Measurements from ENCODE around the gene SPHK2. TPM values are rescaled to one million over a fixed set of nuclear protein-coding genes. Genes with fewer than 3 reads are reported as not detected.
"Not testable (repeated sequence)": the region's sequence is repeated elsewhere in the genome, so short reads cannot be mapped to it uniquely, and the experiment has no call there.

The SPHK2 gene
- total RNA-seq (2014; rRNA removed; shearing (Covaris generic)), result 6.5 and 9.0 TPM in 2 replicates

GRCh38 chr19:48618916-48619691 lies at the start of gene SPHK2, which contains the start of gene RPL18:
SPHK2 (plus strand) TSS chr19:48619506; CDS start chr19:48620515, 1,009 bp downstream.
RPL18 (minus strand) TSS chr19:48619178; CDS start chr19:48619143, 35 bp downstream.
- DNase-seq (ENCODE audit: low spot score), result peak; percentile 100

- DNase-seq (ENCODE audit: low spot score), result peak; percentile 84
Measured at GRCh38 chr19:48569814-48570213, 49.5 kb upstream of the SPHK2 start.

- no peak for DNase-seq (ENCODE audit: low spot score)
Measured at GRCh38 chr19:48571378-48572162, 47.7 kb upstream of the SPHK2 start.

GRCh38 chr19:48573163-48573505 lies 46.2 kb upstream of the SPHK2 start:
- no peak for DNase-seq (ENCODE audit: low spot score)

- no peak for DNase-seq (ENCODE audit: low spot score)
Measured at GRCh38 chr19:48575931-48576622, 43.2 kb upstream of the SPHK2 start.

GRCh38 chr19:48577908-48578307 lies 41.4 kb upstream of the SPHK2 start:
- DNase-seq (ENCODE audit: low spot score), result not testable (repeated sequence)

- no peak for DNase-seq (ENCODE audit: low spot score)
Measured at GRCh38 chr19:48578891-48579290, 40.4 kb upstream of the SPHK2 start.

GRCh38 chr19:48582168-48582567 lies 37.1 kb upstream of the SPHK2 start:
- DNase-seq (ENCODE audit: low spot score), result no peak

GRCh38 chr19:48587387-48587786 lies 31.9 kb upstream of the SPHK2 start:
- no peak for DNase-seq (ENCODE audit: low spot score)

GRCh38 chr19:48588670-48589401 lies 30.5 kb upstream of the SPHK2 start:
- DNase-seq (ENCODE audit: low spot score), result peak; percentile 88

GRCh38 chr19:48591021-48591420 lies 28.3 kb upstream of the SPHK2 start:
- DNase-seq (ENCODE audit: low spot score), result no peak

- no peak for DNase-seq (ENCODE audit: low spot score)
Measured at GRCh38 chr19:48595171-48595570, 24.1 kb upstream of the SPHK2 start.

- no peak for DNase-seq (ENCODE audit: low spot score)
Measured at GRCh38 chr19:48595833-48596232, 23.5 kb upstream of the SPHK2 start.

GRCh38 chr19:48596237-48596636 lies 23.1 kb upstream of the SPHK2 start:
- no peak for DNase-seq (ENCODE audit: low spot score)

- no peak for DNase-seq (ENCODE audit: low spot score)
Measured at GRCh38 chr19:48596679-48597465, 22.4 kb upstream of the SPHK2 start.

- DNase-seq (ENCODE audit: low spot score), result no peak
Measured at GRCh38 chr19:48598996-48599700, 20.2 kb upstream of the SPHK2 start.

- DNase-seq (ENCODE audit: low spot score), result no peak
Measured at GRCh38 chr19:48600679-48601417, 18.5 kb upstream of the SPHK2 start.

GRCh38 chr19:48603001-48603400 lies 16.3 kb upstream of the SPHK2 start:
- no peak for DNase-seq (ENCODE audit: low spot score)

GRCh38 chr19:48603449-48603848 lies 15.9 kb upstream of the SPHK2 start:
- no peak for DNase-seq (ENCODE audit: low spot score)
